Mucosa of descending colon (tissue), 3 donors: ENCODE results near the gene RPUSD4. TPM values are rescaled to one million over a fixed set of nuclear protein-coding genes. Genes with fewer than 3 reads are reported as not detected.
A peak's percentile ranks its signal among the peaks of the same experiment; 100 is the strongest.

Source experiments
- ATAC-seq: fragments of 200-7000 bp; cut with Tn5 transposase; one replicate; pipeline ENCODE4 v1.9.1; 2020; ENCODE audit warnings: mild to moderate bottlenecking, moderate library complexity
- DNase-seq, 3 donors: peaks; one replicate each; pipeline ENCODE4 v3.0.0-alpha.2; 2020
- H3K36me3 ChIP-seq: fragments of 200-600 bp; one replicate; pipeline ENCODE4 v1.8.0; 2021; ENCODE audit warnings: low read depth, mild to moderate bottlenecking
- H3K4me1 ChIP-seq: fragments of 200-600 bp; one replicate; pipeline ENCODE4 v1.8.0; 2021; ENCODE audit warnings: low read depth, mild to moderate bottlenecking
- H3K4me3 ChIP-seq: fragments of 200-600 bp; one replicate; pipeline ENCODE4 v1.8.0; 2021; ENCODE audit warnings: mild to moderate bottlenecking
- H3K9me3 ChIP-seq: fragments of 200-600 bp; one replicate; pipeline ENCODE4 v1.8.0; 2021; ENCODE audit warnings: mild to moderate bottlenecking
- CTCF ChIP-seq: fragments of 200-600 bp; IDR thresholded peaks from one replicate; pipeline ENCODE4 v1.8.0; 2022; ENCODE audit warnings: antibody characterized with exemption, mild to moderate bottlenecking
- intact Hi-C, 2 donors: fragments of 100-400 bp; cut with DNase I in 1 of 2; cut with micrococcal nuclease in 1 of 2; formaldehyde crosslinking; loops; one replicate each; pipeline versions ENCODE4 v1.11.0 to v1.11.1; 2022; cut with DNase I, micrococcal nuclease
- total RNA-seq, 3 donors: library from RNA; stranded (reverse); fragmentation: NEBNext Ultra II Directional in 2 of 3; extraction: Animal tissue kit (Norgen Biotek cat#: 25700) in 2 of 3; gene quantifications; one replicate each; pipeline versions ENCODE4 v1.2.1 to v1.2.4, GENCODE V29; 2021 to 2023
- donor health status: DM: no; HTN: no; CAD: no; lungs with moderate emphysema.
- donor health status: DM: no; HTN: no; CAD: no.
- donor health status: DM: no; HTN: yes; CAD: no.

The RPUSD4 gene
- total RNA-seq, 3 donors from 2014 or later, result 17.0 to 23.4 (median 23.0) TPM

GRCh38 chr11:126162306-126163030 lies 49.0 kb downstream of the RPUSD4 start:
- no peaks in the 10 kb centered on the region for H3K9me3 ChIP-seq
- intact Hi-C loops, result no loop called here
- no peaks in the 10 kb centered on the region for H3K36me3 ChIP-seq
- no peak for DNase-seq
- no peak for ATAC-seq
- no peak for TF ChIP-seq CTCF
- H3K4me1 ChIP-seq, result no peaks in the 10 kb centered on the region
- no peak overlapping the region for H3K4me3 ChIP-seq

GRCh38 chr11:126161023-126161391 lies 50.4 kb downstream of the RPUSD4 start:
- TF ChIP-seq CTCF, result no peak
- H3K4me3 ChIP-seq, result no peak overlapping the region
- H3K4me1 ChIP-seq, result no peaks in the 10 kb centered on the region
- no peaks in the 10 kb centered on the region for H3K36me3 ChIP-seq
- no peaks in the 10 kb centered on the region for H3K9me3 ChIP-seq
- intact Hi-C loops, result no loop called here
- ATAC-seq (no peak), DNase-seq (no peak)

GRCh38 chr11:126160345-126161022 lies 51.0 kb downstream of the RPUSD4 start:
- intact Hi-C loops, result no loop called here
- no peaks in the 10 kb centered on the region for H3K36me3 ChIP-seq
- no peaks in the 10 kb centered on the region for H3K9me3 ChIP-seq
- DNase-seq (no peak), ATAC-seq (no peak)
- H3K4me1 ChIP-seq, result no peaks in the 10 kb centered on the region
- no peak for TF ChIP-seq CTCF
- no peak overlapping the region for H3K4me3 ChIP-seq

GRCh38 chr11:126159719-126160344 lies 51.6 kb downstream of the RPUSD4 start:
- intact Hi-C loops, result no loop called here
- Histone ChIP-seq H3K4me3 (no peak overlapping the region), H3K36me3 (no peaks in the 10 kb centered on the region), H3K4me1 (no peaks in the 10 kb centered on the region), H3K9me3 (no peaks in the 10 kb centered on the region)
- ATAC-seq, result no peak
- TF ChIP-seq CTCF, result no peak
- no peak for DNase-seq

GRCh38 chr11:126158054-126158791 lies 53.2 kb downstream of the RPUSD4 start:
- peak in 1 of 3 donors; percentile 33 for DNase-seq
- TF ChIP-seq CTCF, result no peak
- Histone ChIP-seq H3K36me3 (no peaks in the 10 kb centered on the region), H3K4me1 (no peaks in the 10 kb centered on the region), H3K4me3 (no peak overlapping the region), H3K9me3 (no peaks in the 10 kb centered on the region)
- intact Hi-C loops, result no loop called here
- ATAC-seq, result peak; percentile 57
